ENCODE results near the gene INSYN1. TPM values are rescaled to one million over a fixed set of nuclear protein-coding genes. Genes with fewer than 3 reads are reported as not detected.

Gene INSYN1
- polyA plus RNA-seq, 3 donors, result not detected

- no peaks in the 10 kb centered on the region for H3K4me1 ChIP-seq (ENCODE audit: control insufficient read depth in 1 of 2, insufficient read depth in 2 of 2, low read length in 2 of 2)
- no peak overlapping the region for H3K4me3 Mint-ChIP-seq
- no peaks in the 10 kb centered on the region for H3K36me3 Mint-ChIP-seq
- no peaks in the 10 kb centered on the region for H4K20me1 ChIP-seq (ENCODE audit: insufficient read depth, low read length)
- no peak overlapping the region for H3K9ac ChIP-seq (ENCODE audit: insufficient read depth, low read length, poor library complexity, severe bottlenecking)
- no peaks in the 10 kb centered on the region for H3K36me3 ChIP-seq (replicated peaks in 1 of 2; ENCODE audit: control insufficient read depth in 1 of 2, insufficient read depth in 2 of 2, low read length in 2 of 2)
- no peaks in the 10 kb centered on the region for H3K79me2 ChIP-seq (ENCODE audit: insufficient read depth, low read length)
- DNase-seq, result no peak
- intact Hi-C loops (cut with micrococcal nuclease), result no loop called here
- H3K9me3 ChIP-seq (replicated peaks in 1 of 2; ENCODE audit: control insufficient read depth in 1 of 2, insufficient read depth in 1 of 2, low read length in 2 of 2), result no peaks in the 10 kb centered on the region
- peaks cover 6 to 12% (median 7%) of the 10 kb centered on the region in 3 donors for H3K27me3 Mint-ChIP-seq (ENCODE audit: low read depth in 3 of 3)
- no peak overlapping the region for H3K4me3 ChIP-seq (replicated peaks in 1 of 3; ENCODE audit: low read depth in 2 of 3, low read length in 3 of 3)
- no peak overlapping the region for H3K27ac ChIP-seq (ENCODE audit: low read depth in 1 of 2, low read length in 2 of 2)
- no peak for TF ChIP-seq CTCF (IDR thresholded peaks at IDR 0.05)
- no peaks in the 10 kb centered on the region for H3K27me3 ChIP-seq (ENCODE audit: control insufficient read depth in 2 of 2, insufficient read depth in 2 of 2, low read length in 2 of 2)
- no peaks in the 10 kb centered on the region for H3K4me1 Mint-ChIP-seq
- H2AFZ ChIP-seq (ENCODE audit: insufficient read depth, low read depth, low read length, poor library complexity, severe bottlenecking), result no peak overlapping the region
- no peak overlapping the region for H3K4me2 ChIP-seq (replicated peaks; ENCODE audit: extremely low read depth, low read length, poor library complexity, severe bottlenecking)
- H3K9me3 Mint-ChIP-seq, result no peaks in the 10 kb centered on the region
- no peak overlapping the region for H3K27ac Mint-ChIP-seq
Observed at GRCh38 chr15:73777741-73778140, 24.6 kb upstream of the INSYN1 start.

DNA sequence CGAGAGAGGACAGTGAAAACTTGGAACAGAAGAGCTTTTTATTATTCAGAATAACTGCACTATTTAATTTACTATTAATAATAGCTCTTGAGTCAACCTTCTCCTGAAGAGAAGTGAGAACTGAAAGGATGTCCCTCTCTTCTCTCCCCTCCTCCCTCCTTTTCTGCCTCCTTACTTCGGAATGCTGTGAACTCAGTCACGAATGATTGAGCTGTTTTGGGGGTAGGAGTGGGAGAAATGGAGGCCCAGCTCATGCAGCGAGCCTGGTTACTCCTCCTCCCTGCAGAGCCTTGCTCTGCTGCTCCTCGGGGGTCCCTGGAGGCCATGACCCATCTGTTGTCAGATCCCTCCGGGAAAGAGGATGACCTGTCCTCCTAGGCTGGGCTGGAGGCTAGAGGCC, 20.3 kb upstream of the INSYN1 start:
- no peaks in the 10 kb centered on the region for H3K4me1 Mint-ChIP-seq
- peaks cover 7 to 20% (median 8%) of the 10 kb centered on the region in 3 donors for H3K27me3 Mint-ChIP-seq (ENCODE audit: low read depth in 3 of 3)
- H3K4me3 Mint-ChIP-seq, result no peak overlapping the region
- Histone ChIP-seq H3K4me1 (ENCODE audit: control insufficient read depth in 1 of 2, insufficient read depth in 2 of 2, low read length in 2 of 2) (no peaks in the 10 kb centered on the region), H3K27ac (ENCODE audit: low read depth in 1 of 2, low read length in 2 of 2) (no peak overlapping the region), H3K9me3 (replicated peaks in 1 of 2; ENCODE audit: control insufficient read depth in 1 of 2, insufficient read depth in 1 of 2, low read length in 2 of 2) (no peaks in the 10 kb centered on the region), H3K4me3 (replicated peaks in 1 of 3; ENCODE audit: low read depth in 2 of 3, low read length in 3 of 3) (no peak overlapping the region), H3K79me2 (ENCODE audit: insufficient read depth, low read length) (no peaks in the 10 kb centered on the region), H3K36me3 (replicated peaks in 1 of 2; ENCODE audit: control insufficient read depth in 1 of 2, insufficient read depth in 2 of 2, low read length in 2 of 2) (no peaks in the 10 kb centered on the region), H2AFZ (ENCODE audit: insufficient read depth, low read depth, low read length, poor library complexity, severe bottlenecking) (no peak overlapping the region), H4K20me1 (ENCODE audit: insufficient read depth, low read length) (no peaks in the 10 kb centered on the region), H3K4me2 (replicated peaks; ENCODE audit: extremely low read depth, low read length, poor library complexity, severe bottlenecking) (no peak overlapping the region), H3K9ac (ENCODE audit: insufficient read depth, low read length, poor library complexity, severe bottlenecking) (no peak overlapping the region), H3K27me3 (ENCODE audit: control insufficient read depth in 2 of 2, insufficient read depth in 2 of 2, low read length in 2 of 2) (no peaks in the 10 kb centered on the region)
- intact Hi-C loops (cut with micrococcal nuclease), result no loop called here
- DNase-seq, result no peak
- no peak overlapping the region for H3K27ac Mint-ChIP-seq
- H3K36me3 Mint-ChIP-seq, result no peaks in the 10 kb centered on the region
- no peak for TF ChIP-seq CTCF (IDR thresholded peaks at IDR 0.05)
- H3K9me3 Mint-ChIP-seq, result no peaks in the 10 kb centered on the region
- 67% methylated on average over 1 of the region's 6 CpGs for WGBS (ENCODE audit: insufficient coverage)
